ENCODE data around the gene IGDCC3. TPM values are rescaled to one million over a fixed set of nuclear protein-coding genes. Genes with fewer than 3 reads are reported as not detected.

IGDCC3 gene
- total and polyA plus RNA-seq, 2 donors (not counting 3 experiments of a cell fraction or from before 2014, with no cell fraction given) = 0.03 TPM; not detected in 1

GRCh38 chr15:65374334-65374733 lies 3.5 kb downstream of the IGDCC3 start:
- dilution Hi-C loops (cut with MboI; ENCODE audit: extremely low pct_ligation_motif_present, low sequenced_read_pairs) = no loop called here

DNA sequence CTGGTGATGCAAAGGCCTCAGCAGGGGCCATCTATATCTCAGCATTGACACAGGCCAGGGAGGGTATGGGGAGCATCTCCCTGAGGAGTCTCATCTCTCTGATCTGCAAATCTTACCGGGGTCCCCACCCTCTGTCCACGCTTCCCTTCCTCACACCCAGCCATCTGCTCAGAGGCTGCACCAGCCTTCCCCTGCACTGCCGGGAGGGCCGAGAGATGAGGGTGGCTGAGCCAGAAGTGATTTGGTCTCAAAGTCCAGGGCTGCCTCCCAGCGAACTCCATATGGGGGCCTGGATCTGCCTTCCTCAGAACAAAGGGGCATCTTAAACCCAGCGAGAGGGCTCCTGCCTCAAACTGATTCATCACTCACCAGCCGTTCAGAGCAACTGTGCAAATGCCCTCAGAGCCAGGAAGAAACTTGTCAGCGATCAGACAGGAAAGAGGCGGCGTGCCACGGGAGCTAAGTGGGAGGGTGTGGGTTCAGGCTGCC lies 4.6 kb downstream of the IGDCC3 start:
- no peak for DNase-seq (ENCODE audit: low read depth, low spot score)
- BruUV-seq (replicated peaks) = no TSS peak
- Histone ChIP-seq H3K9me3 (replicated peaks; ENCODE audit: control insufficient read depth, insufficient read depth, low read length) (no peaks in the 10 kb centered on the region), H3K9me1 (replicated peaks; ENCODE audit: control insufficient read depth, extremely low read depth, insufficient read depth, low read length) (no peaks in the 10 kb centered on the region), H3K27ac (ENCODE audit: insufficient read depth, low read depth, low read length) (no peak overlapping the region), H3K9ac (replicated peaks; ENCODE audit: extremely low read depth, insufficient read depth, low read length) (no peak overlapping the region), H2AFZ (ENCODE audit: low read depth, low read length) (no peak overlapping the region), H3K4me3 (replicated peaks in 1 of 3; ENCODE audit: insufficient read depth in 1 of 3, low read depth in 1 of 3, low read length in 3 of 3) (no peak overlapping the region), H3K36me3 (ENCODE audit: control insufficient read depth in 2 of 2, extremely low read depth in 1 of 2, insufficient read depth in 2 of 2, low read length in 2 of 2) (no peaks in the 10 kb centered on the region), H3K27me3 (ENCODE audit: control insufficient read depth in 2 of 2, insufficient read depth in 2 of 2, low read length in 2 of 2) (peaks cover 25 to 26% of the 10 kb centered on the region in 2 experiments), H3K79me2 (ENCODE audit: control insufficient read depth, insufficient read depth, low read length) (no peaks in the 10 kb centered on the region), H3K4me2 (ENCODE audit: insufficient read depth, low read length) (no peak overlapping the region), H4K20me1 (replicated peaks; ENCODE audit: control insufficient read depth, extremely low read depth, insufficient read depth, low read length) (no peaks in the 10 kb centered on the region), H3K4me1 (ENCODE audit: control insufficient read depth, extremely low read depth, insufficient read depth, low read length) (peaks cover 3% of the 10 kb centered on the region)
- intact Hi-C loops (cut with micrococcal nuclease) = no loop called here
- FAIRE-seq = no peak
- TF ChIP-seq CTCF (IDR thresholded peaks at IDR 0.05; ENCODE audit: extremely low read depth in 1 of 2, insufficient read depth in 1 of 2, low read depth in 1 of 2, low read length in 2 of 2) = no peak
- no peak for TF ChIP-seq POLR2AphosphoS5 (IDR thresholded peaks at IDR 0.05; ENCODE audit: insufficient read depth, low read depth, low read length)
- TF ChIP-seq GATA2 (IDR thresholded peaks at IDR 0.05; ENCODE audit: insufficient read depth, insufficient read length, low read depth, low read length) = no peak
- no peak for TF ChIP-seq EZH2 (IDR thresholded peaks at IDR 0.05; ENCODE audit: borderline replicate concordance, low read depth, low read length, severe bottlenecking)
- TF ChIP-seq JUN (IDR thresholded peaks at IDR 0.05; ENCODE audit: borderline replicate concordance, insufficient read depth, insufficient read length, low read depth) = no peak
- TF ChIP-seq, protein P1, sequence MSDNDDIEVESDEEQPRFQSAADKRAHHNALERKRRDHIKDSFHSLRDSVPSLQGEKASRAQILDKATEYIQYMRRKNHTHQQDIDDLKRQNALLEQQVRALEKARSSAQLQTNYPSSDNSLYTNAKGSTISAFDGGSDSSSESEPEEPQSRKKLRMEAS (IDR thresholded peaks at IDR 0.05; ENCODE audit: insufficient read depth, insufficient read length) = no peak
- TF ChIP-seq POLR2A (IDR thresholded peaks at IDR 0.05; ENCODE audit: low read depth, low read length) = no peak
- TF ChIP-seq FOS (IDR thresholded peaks at IDR 0.05; ENCODE audit: borderline replicate concordance, insufficient read depth, low read length) = no peak
- ChIA-PET POLR2A (no interaction called here), CTCF (interaction anchor here (1.5 to 2.9 kb wide), 3 partner anchors 12 to 52 kb away, joined by 3 to 18 read pairs (median 5); no protein-coding TSS in a partner anchor)
- dilution Hi-C loops (cut with MboI; ENCODE audit: extremely low pct_ligation_motif_present, low sequenced_read_pairs) = no loop called here

More at GRCh38 chr15:65374334-65374733, 3.5 kb downstream of the IGDCC3 start:
- no peaks in the 10 kb centered on the region for H3K79me2 ChIP-seq (ENCODE audit: control insufficient read depth, insufficient read depth, low read length)
- H3K9me1 ChIP-seq (replicated peaks; ENCODE audit: control insufficient read depth, extremely low read depth, insufficient read depth, low read length) = no peaks in the 10 kb centered on the region
- no peak for DNase-seq (ENCODE audit: low read depth, low spot score)
- H3K4me2 ChIP-seq (ENCODE audit: insufficient read depth, low read length) = no peak overlapping the region
- H3K36me3 ChIP-seq (ENCODE audit: control insufficient read depth in 2 of 2, extremely low read depth in 1 of 2, insufficient read depth in 2 of 2, low read length in 2 of 2) = no peaks in the 10 kb centered on the region
- H4K20me1 ChIP-seq (replicated peaks; ENCODE audit: control insufficient read depth, extremely low read depth, insufficient read depth, low read length) = no peaks in the 10 kb centered on the region
- H3K27me3 ChIP-seq (ENCODE audit: control insufficient read depth in 2 of 2, insufficient read depth in 2 of 2, low read length in 2 of 2) = peaks cover 34% of the 10 kb centered on the region in 2 experiments
- FAIRE-seq = no peak
- H3K9me3 ChIP-seq (replicated peaks; ENCODE audit: control insufficient read depth, insufficient read depth, low read length) = no peaks in the 10 kb centered on the region
- no TSS peak for BruUV-seq (replicated peaks)
- H3K27ac ChIP-seq (ENCODE audit: insufficient read depth, low read depth, low read length) = no peak overlapping the region
- no peak overlapping the region for H2AFZ ChIP-seq (ENCODE audit: low read depth, low read length)
- H3K9ac ChIP-seq (replicated peaks; ENCODE audit: extremely low read depth, insufficient read depth, low read length) = no peak overlapping the region
- intact Hi-C loops (cut with micrococcal nuclease) = no loop called here
- ChIA-PET POLR2A (no interaction called here), CTCF (interaction anchor here (1.5 to 2.9 kb wide), 3 partner anchors 11 to 53 kb away, joined by 3 to 18 read pairs (median 5); no protein-coding TSS in a partner anchor)
- H3K4me3 ChIP-seq (replicated peaks in 1 of 3; ENCODE audit: insufficient read depth in 1 of 3, low read depth in 1 of 3, low read length in 3 of 3) = no peak overlapping the region
- H3K4me1 ChIP-seq (ENCODE audit: control insufficient read depth, extremely low read depth, insufficient read depth, low read length) = peaks cover 3% of the 10 kb centered on the region
- TF ChIP-seq JUN (IDR thresholded peaks at IDR 0.05; ENCODE audit: borderline replicate concordance, insufficient read depth, insufficient read length, low read depth) (no peak), FOS (IDR thresholded peaks at IDR 0.05; ENCODE audit: borderline replicate concordance, insufficient read depth, low read length) (no peak), GATA2 (IDR thresholded peaks at IDR 0.05; ENCODE audit: insufficient read depth, insufficient read length, low read depth, low read length) (no peak)
- TF ChIP-seq, protein P1 (IDR thresholded peaks at IDR 0.05; ENCODE audit: insufficient read depth, insufficient read length) = no peak
